HUES64 (cell line): ENCODE data around the gene WDR81.

Source experiments
- H3K27ac ChIP-seq: 2 replicates; pipeline ENCODE4 v1.7.0; 2013; ENCODE audit warnings: low read depth, low read length, inconsistent platforms
- H3K27me3 ChIP-seq: 2 replicates; pipeline ENCODE4 v1.6.1; 2013; ENCODE audit warnings: mild to moderate bottlenecking, low read length; ENCODE audit not compliant: insufficient read depth
- H3K36me3 ChIP-seq: 2 replicates; pipeline ENCODE4 v1.6.1; 2013; ENCODE audit warnings: mild to moderate bottlenecking, low read length; ENCODE audit not compliant: insufficient read depth
- H3K4me1 ChIP-seq: 2 replicates; pipeline ENCODE4 v1.6.1; 2013; ENCODE audit warnings: mild to moderate bottlenecking, low read length, moderate library complexity; ENCODE audit not compliant: insufficient read depth
- H3K4me3 ChIP-seq: 2 replicates; pipeline ENCODE4 v1.5.1; 2013; ENCODE audit warnings: mild to moderate bottlenecking, low read length, moderate library complexity
- H3K9ac ChIP-seq: 2 replicates; pipeline ENCODE4 v1.6.1; 2013; ENCODE audit warnings: mild to moderate bottlenecking, low read depth, low read length
- H3K9me3 ChIP-seq: 2 replicates; pipeline ENCODE4 v1.6.1; 2013; ENCODE audit warnings: low read depth, low read length; ENCODE audit not compliant: insufficient read depth
- WGBS: fragments of 150-250, 120-280 bp; methylation state at CpG from one replicate; pipeline ENCODE4 v1.1.7; 2013; ENCODE audit warnings: missing lambda C conversion rate; 5-methylcytosine and 5-hydroxymethylcytosine counted together

WDR81 gene

DNA sequence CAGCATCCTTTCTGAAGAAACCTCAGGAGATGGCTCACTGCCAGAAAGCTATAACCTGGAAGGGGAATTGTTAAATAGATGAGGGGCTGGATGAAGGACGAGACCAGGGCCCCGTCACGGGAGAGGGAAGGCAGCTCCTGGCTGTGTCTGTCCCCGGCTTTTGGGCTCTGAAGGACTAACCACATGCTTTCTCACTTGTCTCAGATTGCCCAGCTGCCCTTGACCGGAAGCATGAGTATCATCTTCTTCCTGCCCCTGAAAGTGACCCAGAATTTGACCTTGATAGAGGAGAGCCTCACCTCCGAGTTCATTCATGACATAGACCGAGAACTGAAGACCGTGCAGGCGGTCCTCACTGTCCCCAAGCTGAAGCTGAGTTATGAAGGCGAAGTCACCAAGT lies 51.8 kb downstream of the WDR81 start:
- Histone ChIP-seq H3K27me3 (no peaks in the 10 kb centered on the region), H3K27ac (no peak overlapping the region), H3K9me3 (no peaks in the 10 kb centered on the region), H3K36me3 (peaks cover 60% of the 10 kb centered on the region), H3K4me1 (no peaks in the 10 kb centered on the region), H3K9ac (no peak overlapping the region), H3K4me3 (no peak overlapping the region)
- 96% methylated on average over 10 of the region's 10 CpGs for WGBS

DNA sequence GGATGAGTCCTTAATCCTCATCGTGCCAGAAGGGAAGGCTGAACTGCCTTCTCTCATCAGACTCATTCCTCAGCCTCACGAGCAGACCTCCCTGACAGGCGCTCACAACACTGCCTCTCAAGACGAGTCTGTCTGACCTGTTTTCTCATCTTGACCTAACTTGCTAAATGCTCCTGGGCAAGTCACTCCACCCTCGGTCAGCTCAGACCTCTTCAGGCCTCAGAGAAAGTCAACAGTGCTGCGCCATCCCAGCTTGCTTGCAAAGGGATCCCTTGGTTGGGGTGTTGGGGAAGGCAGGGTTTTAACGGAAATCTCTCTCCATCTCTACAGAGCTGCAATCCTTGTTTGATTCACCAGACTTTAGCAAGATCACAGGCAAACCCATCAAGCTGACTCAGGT lies 52.4 kb downstream of the WDR81 start:
- Histone ChIP-seq H3K36me3 (peaks cover 62% of the 10 kb centered on the region), H3K9me3 (no peaks in the 10 kb centered on the region), H3K4me1 (no peaks in the 10 kb centered on the region), H3K27ac (no peak overlapping the region), H3K27me3 (no peaks in the 10 kb centered on the region), H3K9ac (no peak overlapping the region), H3K4me3 (no peak overlapping the region)
- 95% methylated on average over 7 of the region's 7 CpGs for WGBS

DNA sequence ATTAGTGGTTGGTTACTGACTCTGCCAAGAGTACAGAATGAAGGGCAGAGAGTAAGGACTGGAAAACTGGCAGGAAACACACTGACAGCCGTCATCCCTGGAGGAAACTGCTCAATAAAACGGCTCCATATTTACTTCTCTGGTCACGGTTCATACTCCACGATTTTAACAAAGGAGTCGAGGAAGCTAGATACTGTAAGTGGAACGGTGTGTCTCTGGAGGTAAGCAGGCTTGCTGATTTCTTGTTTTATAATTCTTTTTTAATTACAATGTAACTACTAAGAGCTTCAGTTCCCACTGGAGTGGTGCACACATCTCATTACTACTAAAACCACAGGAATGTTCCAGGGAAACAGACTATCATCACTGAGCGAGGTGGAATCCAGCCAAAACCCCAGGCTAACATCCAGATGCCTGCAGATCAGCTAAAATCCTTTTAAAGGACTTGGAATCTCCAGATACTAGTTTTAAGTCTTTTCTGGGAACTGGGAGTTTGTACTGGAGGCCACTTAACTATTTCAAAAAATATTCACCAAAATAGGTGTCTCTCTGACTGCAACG lies 55.1 kb downstream of the WDR81 start:
- H3K4me1 ChIP-seq, result no peaks in the 10 kb centered on the region
- no peak overlapping the region for H3K27ac ChIP-seq
- 96% methylated on average over 8 of the region's 8 CpGs for WGBS
- no peaks in the 10 kb centered on the region for H3K9me3 ChIP-seq
- peaks cover 81% of the 10 kb centered on the region for H3K36me3 ChIP-seq
- H3K27me3 ChIP-seq, result no peaks in the 10 kb centered on the region
- no peak overlapping the region for H3K9ac ChIP-seq
- H3K4me3 ChIP-seq, result no peak overlapping the region

- Histone ChIP-seq H3K9ac (no peak overlapping the region), H3K9me3 (no peaks in the 10 kb centered on the region), H3K4me3 (no peak overlapping the region), H3K4me1 (no peaks in the 10 kb centered on the region), H3K27me3 (no peaks in the 10 kb centered on the region), H3K36me3 (peaks cover 82% of the 10 kb centered on the region), H3K27ac (no peak overlapping the region)
- WGBS, result 96% methylated on average over 6 of the region's 6 CpGs
Observed at GRCh38 chr17:1782171-1782567, 57.7 kb downstream of the WDR81 start.

- WGBS, result 91% methylated on average over 19 of the region's 19 CpGs
- Histone ChIP-seq H3K9ac (no peak overlapping the region), H3K36me3 (peaks cover 80% of the 10 kb centered on the region), H3K27me3 (no peaks in the 10 kb centered on the region), H3K9me3 (no peaks in the 10 kb centered on the region), H3K4me3 (no peak overlapping the region), H3K4me1 (no peaks in the 10 kb centered on the region), H3K27ac (no peak overlapping the region)
Observed at GRCh38 chr17:1783271-1783670, 58.8 kb downstream of the WDR81 start.

DNA sequence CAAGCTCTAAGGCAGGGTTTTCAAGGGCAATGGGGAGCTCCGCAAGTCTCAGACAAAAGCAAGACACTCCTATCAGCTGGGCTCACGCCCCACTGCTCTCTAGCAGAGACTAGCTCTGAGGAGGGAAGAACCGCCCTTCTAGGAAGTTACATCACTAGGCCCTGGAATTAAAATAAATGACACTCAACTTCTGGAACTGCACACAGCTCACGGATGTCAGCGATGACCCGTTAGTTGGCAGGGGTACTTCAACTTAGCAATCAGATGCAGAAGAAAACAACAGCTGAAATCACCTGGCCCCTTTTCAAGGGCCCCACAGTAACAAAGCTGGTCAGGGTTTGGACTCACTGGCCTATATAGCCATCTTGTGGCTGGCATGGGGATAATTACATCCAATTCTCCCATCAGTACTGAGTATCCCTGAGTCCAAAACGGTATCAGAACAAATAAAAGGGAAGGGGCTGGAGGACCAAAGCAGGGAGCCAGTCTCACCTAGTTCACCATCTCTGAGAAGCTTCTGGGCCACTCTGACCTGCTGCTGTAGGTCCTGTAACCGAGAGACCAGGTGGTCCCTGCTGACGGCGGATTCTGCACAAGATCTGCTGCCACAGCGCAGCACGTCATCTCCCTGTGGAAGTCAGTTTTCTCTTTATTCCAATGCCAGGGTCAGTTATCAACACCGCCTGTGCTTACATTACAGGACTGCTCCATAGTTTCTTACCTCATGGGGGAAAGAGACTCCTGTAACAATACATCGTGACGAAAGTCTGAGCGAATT lies 59.5 kb downstream of the WDR81 start:
- Histone ChIP-seq H3K9ac (no peak overlapping the region), H3K4me1 (no peaks in the 10 kb centered on the region), H3K27me3 (no peaks in the 10 kb centered on the region), H3K27ac (no peak overlapping the region), H3K36me3 (peaks cover 73% of the 10 kb centered on the region), H3K9me3 (no peaks in the 10 kb centered on the region), H3K4me3 (no peak overlapping the region)
- 85% methylated on average over 16 of the region's 16 CpGs for WGBS

DNA sequence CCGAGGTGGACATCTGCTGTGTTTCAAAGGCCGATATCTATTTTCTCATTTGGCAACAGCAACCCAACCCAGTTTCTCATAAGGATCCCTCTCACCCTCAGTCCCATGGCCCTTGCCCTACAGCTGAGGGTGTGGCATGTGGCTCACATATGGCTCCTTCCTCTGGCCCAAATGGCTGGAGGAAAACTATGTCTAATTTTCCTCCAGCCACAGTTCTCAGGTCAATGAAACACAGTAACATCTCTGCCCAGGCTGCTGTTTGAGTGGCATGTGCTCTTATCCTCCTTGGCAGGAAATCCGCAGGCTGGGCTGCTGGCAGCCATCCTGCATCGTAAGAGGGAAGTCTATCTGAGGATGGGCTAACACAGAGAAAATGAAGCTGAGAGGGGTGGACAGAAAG lies 61.4 kb downstream of the WDR81 start:
- Histone ChIP-seq H3K27me3 (no peaks in the 10 kb centered on the region), H3K36me3 (peaks cover 61% of the 10 kb centered on the region), H3K9ac (no peak overlapping the region), H3K27ac (no peak overlapping the region), H3K4me3 (no peak overlapping the region), H3K9me3 (no peaks in the 10 kb centered on the region), H3K4me1 (no peaks in the 10 kb centered on the region)
- 95% methylated on average over 4 of the region's 4 CpGs for WGBS

- 97% methylated on average over 7 of the region's 7 CpGs for WGBS
- Histone ChIP-seq H3K4me3 (no peak overlapping the region), H3K9me3 (no peaks in the 10 kb centered on the region), H3K27ac (no peak overlapping the region), H3K4me1 (no peaks in the 10 kb centered on the region), H3K9ac (no peak overlapping the region), H3K27me3 (no peaks in the 10 kb centered on the region), H3K36me3 (peaks cover 53% of the 10 kb centered on the region)
Observed at GRCh38 chr17:1786708-1787107, 62.2 kb downstream of the WDR81 start.

GRCh38 chr17:1787301-1787902 lies 62.9 kb downstream of the WDR81 start:
- H3K36me3 ChIP-seq, result peaks cover 48% of the 10 kb centered on the region
- H3K9me3 ChIP-seq, result no peaks in the 10 kb centered on the region
- H3K4me1 ChIP-seq, result no peaks in the 10 kb centered on the region
- no peaks in the 10 kb centered on the region for H3K27me3 ChIP-seq
- no peak overlapping the region for H3K9ac ChIP-seq
- no peak overlapping the region for H3K27ac ChIP-seq
- 94% methylated on average over 16 of the region's 16 CpGs for WGBS
- no peak overlapping the region for H3K4me3 ChIP-seq
